Parathyroid adenoma (tissue), 2 donors: ENCODE data around the gene DPF3.

Source experiments
- H2AFZ ChIP-seq: fragments of 300-600 bp; sonication (generic); one replicate; pipeline ENCODE4 v1.7.0; 2017; ENCODE audit warnings: antibody characterized with exemption, mild to moderate bottlenecking
- H3K27ac ChIP-seq: fragments of 300-600 bp; sonication (generic); one replicate; pipeline ENCODE4 v1.7.0; 2017
- H3K27me3 ChIP-seq: fragments of 300-600 bp; sonication (generic); one replicate; pipeline ENCODE4 v1.7.0; 2017; ENCODE audit warnings: low read length; ENCODE audit not compliant: control insufficient read depth, insufficient read depth
- H3K36me3 ChIP-seq: fragments of 300-600 bp; sonication (generic); one replicate; pipeline ENCODE4 v1.7.0; 2017; ENCODE audit warnings: low read length; ENCODE audit not compliant: control insufficient read depth, insufficient read depth
- H3K4me1 ChIP-seq: fragments of 300-600 bp; sonication (generic); one replicate; pipeline ENCODE4 v1.7.0; 2017; ENCODE audit warnings: control low read depth
- H3K4me2 ChIP-seq: fragments of 300-600 bp; sonication (generic); one replicate; pipeline ENCODE4 v1.7.0; 2017; ENCODE audit warnings: low read length
- H3K4me3 ChIP-seq: fragments of 300-600 bp; sonication (generic); one replicate; pipeline ENCODE4 v1.7.0; 2017; ENCODE audit warnings: low read depth, low read length
- H3K79me2 ChIP-seq: fragments of 300-600 bp; sonication (generic); one replicate; pipeline ENCODE4 v1.7.0; 2017; ENCODE audit warnings: control low read depth
- H3K9ac ChIP-seq: fragments of 300-600 bp; sonication (generic); one replicate; pipeline ENCODE4 v1.7.0; 2017; ENCODE audit warnings: mild to moderate bottlenecking
- H3K9me3 ChIP-seq: fragments of 300-600 bp; sonication (generic); one replicate; pipeline ENCODE4 v1.7.0; 2017; ENCODE audit warnings: low read length; ENCODE audit not compliant: control insufficient read depth
- TF ChIP-seq, protein P1 (sequence below): fragments of 300-600 bp; sonication (generic); IDR thresholded peaks from one replicate; pipeline ENCODE4 v1.7.0; 2017; ENCODE audit warnings: antibody characterized with exemption, mild to moderate bottlenecking
- donor health status: primary hyperparathyroidism.

Gene DPF3

GRCh38 chr14:72740966-72741825, 152.7 kb downstream of the DPF3 start:
- Histone ChIP-seq H3K27me3 (no peaks in the 10 kb centered on the region), H3K4me2 (no peak overlapping the region), H3K9ac (no peak overlapping the region), H3K4me3 (no peak overlapping the region), H3K4me1 (no peaks in the 10 kb centered on the region), H3K27ac (no peak overlapping the region), H3K36me3 (no peaks in the 10 kb centered on the region), H2AFZ (no peak overlapping the region), H3K9me3 (no peaks in the 10 kb centered on the region), H3K79me2 (no peaks in the 10 kb centered on the region)
- TF ChIP-seq, protein P1, sequence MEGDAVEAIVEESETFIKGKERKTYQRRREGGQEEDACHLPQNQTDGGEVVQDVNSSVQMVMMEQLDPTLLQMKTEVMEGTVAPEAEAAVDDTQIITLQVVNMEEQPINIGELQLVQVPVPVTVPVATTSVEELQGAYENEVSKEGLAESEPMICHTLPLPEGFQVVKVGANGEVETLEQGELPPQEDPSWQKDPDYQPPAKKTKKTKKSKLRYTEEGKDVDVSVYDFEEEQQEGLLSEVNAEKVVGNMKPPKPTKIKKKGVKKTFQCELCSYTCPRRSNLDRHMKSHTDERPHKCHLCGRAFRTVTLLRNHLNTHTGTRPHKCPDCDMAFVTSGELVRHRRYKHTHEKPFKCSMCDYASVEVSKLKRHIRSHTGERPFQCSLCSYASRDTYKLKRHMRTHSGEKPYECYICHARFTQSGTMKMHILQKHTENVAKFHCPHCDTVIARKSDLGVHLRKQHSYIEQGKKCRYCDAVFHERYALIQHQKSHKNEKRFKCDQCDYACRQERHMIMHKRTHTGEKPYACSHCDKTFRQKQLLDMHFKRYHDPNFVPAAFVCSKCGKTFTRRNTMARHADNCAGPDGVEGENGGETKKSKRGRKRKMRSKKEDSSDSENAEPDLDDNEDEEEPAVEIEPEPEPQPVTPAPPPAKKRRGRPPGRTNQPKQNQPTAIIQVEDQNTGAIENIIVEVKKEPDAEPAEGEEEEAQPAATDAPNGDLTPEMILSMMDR = no peak

DNA sequence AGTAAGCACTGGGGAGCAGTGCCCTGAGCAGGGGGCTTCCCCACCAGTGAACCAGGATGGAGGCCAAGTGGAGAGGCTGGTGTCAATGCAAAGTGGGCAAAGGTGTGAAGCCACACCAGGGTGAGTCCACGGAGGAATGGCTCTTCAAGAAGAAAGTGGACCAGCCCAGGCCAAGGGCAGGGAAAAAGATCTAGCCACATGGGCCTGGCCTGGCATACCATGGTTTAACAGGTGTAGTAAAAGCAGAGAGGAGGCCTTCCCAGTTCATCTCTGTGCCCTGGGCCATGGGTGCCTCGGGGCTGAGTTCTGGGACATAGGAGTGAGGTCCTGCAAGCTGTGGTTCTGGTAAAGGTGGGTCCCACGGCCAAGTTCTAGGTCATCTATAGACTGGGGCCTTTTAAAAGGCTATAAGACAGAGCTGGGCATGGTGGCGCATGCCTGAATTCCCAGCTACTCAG, 153.4 kb downstream of the DPF3 start:
- no peak overlapping the region for H3K4me2 ChIP-seq
- no peaks in the 10 kb centered on the region for H3K4me1 ChIP-seq
- H3K4me3 ChIP-seq = no peak overlapping the region
- no peaks in the 10 kb centered on the region for H3K79me2 ChIP-seq
- no peaks in the 10 kb centered on the region for H3K27me3 ChIP-seq
- H3K9ac ChIP-seq = no peak overlapping the region
- no peak overlapping the region for H2AFZ ChIP-seq
- TF ChIP-seq, protein P1 = no peak
- H3K9me3 ChIP-seq = no peaks in the 10 kb centered on the region
- no peaks in the 10 kb centered on the region for H3K36me3 ChIP-seq
- H3K27ac ChIP-seq = no peak overlapping the region

- no peak overlapping the region for H3K9ac ChIP-seq
- no peaks in the 10 kb centered on the region for H3K36me3 ChIP-seq
- TF ChIP-seq, protein P1 = no peak
- H3K4me1 ChIP-seq = no peaks in the 10 kb centered on the region
- no peak overlapping the region for H3K4me3 ChIP-seq
- H3K27ac ChIP-seq = no peak overlapping the region
- H3K79me2 ChIP-seq = no peaks in the 10 kb centered on the region
- no peaks in the 10 kb centered on the region for H3K9me3 ChIP-seq
- no peaks in the 10 kb centered on the region for H3K27me3 ChIP-seq
- no peak overlapping the region for H2AFZ ChIP-seq
- H3K4me2 ChIP-seq = no peak overlapping the region
Measured at GRCh38 chr14:72739446-72740405, 154.2 kb downstream of the DPF3 start.

GRCh38 chr14:72738161-72738611, 155.7 kb downstream of the DPF3 start:
- Histone ChIP-seq H2AFZ (no peak overlapping the region), H3K4me2 (no peak overlapping the region), H3K9ac (no peak overlapping the region), H3K36me3 (no peaks in the 10 kb centered on the region), H3K4me1 (no peaks in the 10 kb centered on the region), H3K27ac (no peak overlapping the region), H3K79me2 (no peaks in the 10 kb centered on the region), H3K4me3 (no peak overlapping the region), H3K9me3 (no peaks in the 10 kb centered on the region), H3K27me3 (no peaks in the 10 kb centered on the region)
- TF ChIP-seq, protein P1 = no peak
